Nucleus accumbens (tissue), 56 donors: ENCODE data around the gene HSPA1A.
A peak's percentile ranks its signal among the peaks of the same experiment; 100 is the strongest.
"Not testable (repeated sequence)": the region's sequence is repeated elsewhere in the genome, so short reads cannot be mapped to it uniquely, and the experiment has no call there.

ENCODE experiments used
- DNase-seq, 56 donors: peaks; one replicate each; lab custom pipeline; 2025; lab: John Stamatoyannopoulos, UW

Gene HSPA1A

GRCh38 chr6:31861150-31861549, 45.8 kb downstream of the HSPA1A start:
- no peak for DNase-seq

- peak in 3 of 56 donors; percentile 15 to 35 (median 15) for DNase-seq
Observed at GRCh38 chr6:31861919-31862343, 46.6 kb downstream of the HSPA1A start.

- DNase-seq = peak; percentile 87 to 100 (median 100)
Observed at GRCh38 chr6:31862344-31863235, 47.2 kb downstream of the HSPA1A start, which contains the start of gene NEU1. NEU1 (minus strand) TSS chr6:31862821; CDS start chr6:31862776, 45 bp downstream.

GRCh38 chr6:31864123-31864562, 48.8 kb downstream of the HSPA1A start:
- DNase-seq = not testable (repeated sequence)

GRCh38 chr6:31864818-31865204, 49.5 kb downstream of the HSPA1A start:
- DNase-seq = no peak

GRCh38 chr6:31865205-31866118, 50.1 kb downstream of the HSPA1A start:
- no peak for DNase-seq
